DOHH2 (cell line): ENCODE data around the gene SMIM5.

ENCODE experiments used
- EZH2phosphoT487 ChIP-seq: fragments of 200-600 bp; sonication (generic); IDR thresholded peaks from 2 replicates; pipeline ENCODE4 v1.6.1; 2017; ENCODE audit warnings: borderline replicate concordance, mild to moderate bottlenecking, antibody characterized with exemption, low read length, moderate library complexity, mixed read lengths
- TF ChIP-seq, protein P1 (sequence below): fragments of 200-600 bp; sonication (generic); IDR thresholded peaks from one replicate; pipeline ENCODE4 v1.5.1; 2014; ENCODE audit warnings: antibody characterized with exemption, mild to moderate bottlenecking, low read depth, low read length; ENCODE audit not compliant: poor library complexity, severe bottlenecking

DNA sequence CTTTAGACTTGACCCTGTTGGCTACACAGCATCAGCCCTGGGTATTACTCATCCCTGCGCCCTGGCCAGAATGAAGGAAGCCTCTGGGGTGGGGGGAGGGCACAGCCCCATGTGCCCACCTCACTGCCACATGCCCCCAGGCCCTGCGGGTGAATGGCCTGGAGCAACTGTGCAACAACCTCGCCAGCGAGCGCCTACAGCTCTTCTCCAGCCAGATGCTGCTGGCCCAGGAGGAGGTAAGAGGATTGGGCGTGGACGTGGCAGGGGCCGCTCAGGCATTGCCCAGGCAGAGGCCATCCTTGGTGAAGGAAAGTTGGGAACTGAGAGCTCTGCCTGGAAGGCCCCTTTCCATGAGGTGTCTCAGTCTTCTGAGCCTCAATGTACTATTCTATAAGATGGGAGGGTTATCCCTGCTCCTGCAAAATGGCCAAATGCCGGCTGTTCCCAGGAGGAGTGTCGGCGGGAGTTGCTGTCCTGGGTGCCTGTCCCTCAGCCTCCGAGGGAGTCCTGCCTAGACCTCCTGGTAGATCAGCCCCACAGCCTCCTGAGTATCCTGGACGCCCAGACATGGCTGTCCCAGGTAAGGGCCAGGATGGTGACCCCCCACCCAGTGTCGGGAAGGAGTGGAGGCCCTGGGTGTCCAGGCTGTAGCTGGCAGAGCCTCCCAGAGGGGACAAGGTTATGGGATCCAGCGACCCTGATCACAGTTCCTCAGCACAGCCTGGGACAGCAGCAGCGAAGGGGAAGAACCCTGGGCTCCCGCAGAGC, 36.7 kb upstream of the SMIM5 start:
- TF ChIP-seq, protein P1, sequence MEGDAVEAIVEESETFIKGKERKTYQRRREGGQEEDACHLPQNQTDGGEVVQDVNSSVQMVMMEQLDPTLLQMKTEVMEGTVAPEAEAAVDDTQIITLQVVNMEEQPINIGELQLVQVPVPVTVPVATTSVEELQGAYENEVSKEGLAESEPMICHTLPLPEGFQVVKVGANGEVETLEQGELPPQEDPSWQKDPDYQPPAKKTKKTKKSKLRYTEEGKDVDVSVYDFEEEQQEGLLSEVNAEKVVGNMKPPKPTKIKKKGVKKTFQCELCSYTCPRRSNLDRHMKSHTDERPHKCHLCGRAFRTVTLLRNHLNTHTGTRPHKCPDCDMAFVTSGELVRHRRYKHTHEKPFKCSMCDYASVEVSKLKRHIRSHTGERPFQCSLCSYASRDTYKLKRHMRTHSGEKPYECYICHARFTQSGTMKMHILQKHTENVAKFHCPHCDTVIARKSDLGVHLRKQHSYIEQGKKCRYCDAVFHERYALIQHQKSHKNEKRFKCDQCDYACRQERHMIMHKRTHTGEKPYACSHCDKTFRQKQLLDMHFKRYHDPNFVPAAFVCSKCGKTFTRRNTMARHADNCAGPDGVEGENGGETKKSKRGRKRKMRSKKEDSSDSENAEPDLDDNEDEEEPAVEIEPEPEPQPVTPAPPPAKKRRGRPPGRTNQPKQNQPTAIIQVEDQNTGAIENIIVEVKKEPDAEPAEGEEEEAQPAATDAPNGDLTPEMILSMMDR = no peak
- no peak for TF ChIP-seq EZH2phosphoT487
